ENCODE measurements around the gene TXNL4A.

TXNL4A gene

DNA sequence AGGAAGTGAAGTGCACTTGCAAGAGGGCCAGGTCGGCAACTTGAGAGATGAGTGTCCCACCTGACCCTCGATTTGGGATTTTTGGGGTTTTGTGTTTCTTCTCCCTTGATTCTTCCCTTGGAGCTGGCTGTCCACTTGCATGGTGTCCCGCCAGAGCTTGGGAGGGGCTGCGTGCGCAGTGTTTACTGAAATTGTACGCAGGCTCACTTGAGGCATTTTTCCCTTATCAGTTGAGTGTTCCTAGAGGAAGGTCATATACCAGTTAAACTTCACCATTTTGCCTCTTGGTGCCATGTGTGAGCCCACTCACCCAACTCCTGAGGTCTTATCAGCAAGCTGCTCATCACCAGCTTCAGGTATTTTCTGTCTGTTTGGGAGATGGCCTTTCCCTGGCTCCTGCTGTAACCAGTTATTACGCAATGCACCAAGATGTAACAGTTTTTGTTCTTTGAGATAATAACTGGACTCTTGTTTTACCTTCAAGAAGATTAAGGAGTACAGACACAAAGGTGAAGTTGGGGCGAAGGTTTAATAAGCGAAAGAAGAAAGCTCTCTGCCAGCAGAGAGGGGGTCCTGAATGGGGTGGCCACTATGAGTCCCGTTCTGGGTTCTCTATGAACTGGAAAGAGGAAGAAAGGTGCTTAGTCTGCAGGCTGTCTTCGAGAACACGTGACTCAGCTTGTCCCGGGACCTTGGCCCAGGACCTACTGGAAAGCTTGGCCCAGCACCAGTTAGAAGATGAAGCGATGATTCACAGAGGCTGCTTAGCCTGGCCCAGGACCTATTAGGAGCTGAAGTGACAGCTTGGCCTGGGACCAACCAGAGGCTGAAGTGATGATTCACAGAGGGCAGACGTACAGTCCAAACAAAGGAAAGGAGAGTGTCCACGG is 21.5 kb upstream of the TXNL4A start:
- no peak for ATAC-seq (ENCODE audit: insufficient read depth, low read depth)
- no peaks in the 10 kb centered on the region for H3K9me3 ChIP-seq (ENCODE audit: insufficient read depth, low read length, severe bottlenecking)
- TF ChIP-seq EZH2 (IDR thresholded peaks at IDR 0.05; ENCODE audit: borderline replicate concordance, low read depth, low read length, severe bottlenecking) = no peak
- TF ChIP-seq, protein P1, sequence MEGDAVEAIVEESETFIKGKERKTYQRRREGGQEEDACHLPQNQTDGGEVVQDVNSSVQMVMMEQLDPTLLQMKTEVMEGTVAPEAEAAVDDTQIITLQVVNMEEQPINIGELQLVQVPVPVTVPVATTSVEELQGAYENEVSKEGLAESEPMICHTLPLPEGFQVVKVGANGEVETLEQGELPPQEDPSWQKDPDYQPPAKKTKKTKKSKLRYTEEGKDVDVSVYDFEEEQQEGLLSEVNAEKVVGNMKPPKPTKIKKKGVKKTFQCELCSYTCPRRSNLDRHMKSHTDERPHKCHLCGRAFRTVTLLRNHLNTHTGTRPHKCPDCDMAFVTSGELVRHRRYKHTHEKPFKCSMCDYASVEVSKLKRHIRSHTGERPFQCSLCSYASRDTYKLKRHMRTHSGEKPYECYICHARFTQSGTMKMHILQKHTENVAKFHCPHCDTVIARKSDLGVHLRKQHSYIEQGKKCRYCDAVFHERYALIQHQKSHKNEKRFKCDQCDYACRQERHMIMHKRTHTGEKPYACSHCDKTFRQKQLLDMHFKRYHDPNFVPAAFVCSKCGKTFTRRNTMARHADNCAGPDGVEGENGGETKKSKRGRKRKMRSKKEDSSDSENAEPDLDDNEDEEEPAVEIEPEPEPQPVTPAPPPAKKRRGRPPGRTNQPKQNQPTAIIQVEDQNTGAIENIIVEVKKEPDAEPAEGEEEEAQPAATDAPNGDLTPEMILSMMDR (IDR thresholded peaks at IDR 0.05; ENCODE audit: borderline replicate concordance, extremely low read depth, low read length, poor library complexity, severe bottlenecking) = no peak
- no peaks in the 10 kb centered on the region for H3K79me2 ChIP-seq (ENCODE audit: insufficient read depth, low read length)
- no peak overlapping the region for H3K27ac ChIP-seq (ENCODE audit: low read length)
- H3K4me3 ChIP-seq (ENCODE audit: low read depth in 1 of 2, low read length in 2 of 2) = no peak overlapping the region
- H3K27me3 ChIP-seq (ENCODE audit: insufficient read depth, low read length, poor library complexity) = no peaks in the 10 kb centered on the region
- no peak overlapping the region for H2AFZ ChIP-seq (ENCODE audit: low read depth, low read length)
- H3K36me3 ChIP-seq (ENCODE audit: insufficient read depth, low read length) = no peaks in the 10 kb centered on the region
- no peak overlapping the region for H3K9ac ChIP-seq (ENCODE audit: low read depth, low read length)
- H3K4me1 ChIP-seq (ENCODE audit: insufficient read depth, low read length) = no peaks in the 10 kb centered on the region
- no peaks in the 10 kb centered on the region for H4K20me1 ChIP-seq (ENCODE audit: insufficient read depth, low read length)
- H3K4me2 ChIP-seq (ENCODE audit: insufficient read depth, low read length) = no peak overlapping the region
- DNase-seq = no peak

DNA sequence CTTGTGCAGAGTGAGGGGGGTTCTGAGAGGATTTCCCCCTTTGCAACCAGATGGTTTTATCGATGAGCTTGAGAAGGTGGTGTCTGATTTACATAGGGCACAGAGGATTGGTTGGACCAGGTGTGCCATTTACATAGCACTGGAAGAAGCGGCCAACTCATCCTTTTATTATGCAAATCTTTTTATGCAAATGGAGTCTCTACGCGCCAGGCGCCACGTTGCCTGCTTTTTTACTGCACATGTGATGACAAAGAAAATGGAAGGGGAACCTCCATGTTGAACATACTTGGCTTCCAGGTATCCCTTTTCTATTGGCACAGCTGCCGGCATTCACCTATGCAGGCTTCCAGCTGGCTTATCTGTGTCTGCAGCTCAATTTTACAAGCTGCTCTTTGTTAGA is 18.4 kb upstream of the TXNL4A start:
- H3K9ac ChIP-seq (ENCODE audit: low read depth, low read length) = no peak overlapping the region
- H3K9me3 ChIP-seq (ENCODE audit: insufficient read depth, low read length, severe bottlenecking) = peaks cover under 1% of the 10 kb centered on the region
- H3K36me3 ChIP-seq (ENCODE audit: insufficient read depth, low read length) = no peaks in the 10 kb centered on the region
- no peak overlapping the region for H3K4me3 ChIP-seq (ENCODE audit: low read depth in 1 of 2, low read length in 2 of 2)
- no peaks in the 10 kb centered on the region for H3K4me1 ChIP-seq (ENCODE audit: insufficient read depth, low read length)
- no peaks in the 10 kb centered on the region for H4K20me1 ChIP-seq (ENCODE audit: insufficient read depth, low read length)
- no peak overlapping the region for H2AFZ ChIP-seq (ENCODE audit: low read depth, low read length)
- DNase-seq = no peak
- H3K27ac ChIP-seq (ENCODE audit: low read length) = no peak overlapping the region
- no peak overlapping the region for H3K4me2 ChIP-seq (ENCODE audit: insufficient read depth, low read length)
- TF ChIP-seq, protein P1 (IDR thresholded peaks at IDR 0.05; ENCODE audit: borderline replicate concordance, extremely low read depth, low read length, poor library complexity, severe bottlenecking) = no peak
- TF ChIP-seq EZH2 (IDR thresholded peaks at IDR 0.05; ENCODE audit: borderline replicate concordance, low read depth, low read length, severe bottlenecking) = no peak
- H3K27me3 ChIP-seq (ENCODE audit: insufficient read depth, low read length, poor library complexity) = no peaks in the 10 kb centered on the region
- H3K79me2 ChIP-seq (ENCODE audit: insufficient read depth, low read length) = no peaks in the 10 kb centered on the region
- ATAC-seq (ENCODE audit: insufficient read depth, low read depth) = no peak

DNA sequence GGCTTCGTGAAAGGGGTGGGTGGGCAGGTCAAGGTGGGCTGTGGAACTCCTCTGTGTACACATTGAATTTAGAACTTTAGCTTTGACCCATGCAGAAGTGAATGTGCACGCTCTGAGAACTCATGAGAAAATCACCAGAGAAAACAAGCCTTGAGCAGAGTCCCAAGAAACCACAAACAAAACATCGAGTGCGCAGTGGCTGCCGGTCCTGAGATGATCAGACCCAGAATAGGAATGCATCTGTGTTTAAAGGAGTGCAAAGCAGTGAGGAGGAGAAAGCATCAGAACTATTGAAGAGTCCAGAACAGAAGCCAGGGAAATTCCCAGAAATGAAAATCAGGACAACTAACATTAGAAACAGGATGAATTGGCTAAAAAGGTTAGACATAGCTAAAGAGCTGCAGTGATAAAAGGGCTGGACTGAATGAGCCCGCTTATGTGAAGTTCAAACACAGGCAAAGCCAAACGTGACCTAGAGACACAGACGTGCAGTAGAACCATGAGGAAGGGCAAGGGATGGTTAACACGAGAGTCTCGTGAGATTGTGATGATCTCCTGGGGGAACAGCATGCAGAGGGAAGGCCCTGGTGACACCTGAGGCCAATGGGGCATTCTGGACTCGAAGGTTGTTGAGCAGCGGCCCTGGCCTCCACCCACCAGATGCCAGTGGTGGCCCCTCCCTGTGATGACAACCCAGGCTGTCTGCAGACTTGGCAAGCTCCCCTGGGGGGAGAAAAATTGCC is 16.4 kb upstream of the TXNL4A start:
- Histone ChIP-seq H3K36me3 (ENCODE audit: insufficient read depth, low read length) (no peaks in the 10 kb centered on the region), H3K4me2 (ENCODE audit: insufficient read depth, low read length) (no peak overlapping the region), H3K27ac (ENCODE audit: low read length) (no peak overlapping the region), H3K9me3 (ENCODE audit: insufficient read depth, low read length, severe bottlenecking) (peaks cover 13% of the 10 kb centered on the region), H3K27me3 (ENCODE audit: insufficient read depth, low read length, poor library complexity) (no peaks in the 10 kb centered on the region), H3K4me3 (ENCODE audit: low read depth in 1 of 2, low read length in 2 of 2) (no peak overlapping the region), H3K4me1 (ENCODE audit: insufficient read depth, low read length) (no peaks in the 10 kb centered on the region), H4K20me1 (ENCODE audit: insufficient read depth, low read length) (no peaks in the 10 kb centered on the region), H3K9ac (ENCODE audit: low read depth, low read length) (no peak overlapping the region), H2AFZ (ENCODE audit: low read depth, low read length) (no peak overlapping the region), H3K79me2 (ENCODE audit: insufficient read depth, low read length) (no peaks in the 10 kb centered on the region)
- TF ChIP-seq EZH2 (IDR thresholded peaks at IDR 0.05; ENCODE audit: borderline replicate concordance, low read depth, low read length, severe bottlenecking) = no peak
- TF ChIP-seq, protein P1 (IDR thresholded peaks at IDR 0.05; ENCODE audit: borderline replicate concordance, extremely low read depth, low read length, poor library complexity, severe bottlenecking) = no peak
- DNase-seq = no peak
- no peak for ATAC-seq (ENCODE audit: insufficient read depth, low read depth)

Data from DND-41 (cell line).